NCI-H2227 (cell line): ENCODE results near the gene CDC20.
"Not testable (repeated sequence)": the region's sequence is repeated elsewhere in the genome, so short reads cannot be mapped to it uniquely, and the experiment has no call there.

ENCODE experiments used
- DNase-seq: peaks from one replicate; lab custom pipeline; 2025; ENCODE audit not compliant: unreplicated experiment; lab: John Stamatoyannopoulos, UW

CDC20 gene

DNA sequence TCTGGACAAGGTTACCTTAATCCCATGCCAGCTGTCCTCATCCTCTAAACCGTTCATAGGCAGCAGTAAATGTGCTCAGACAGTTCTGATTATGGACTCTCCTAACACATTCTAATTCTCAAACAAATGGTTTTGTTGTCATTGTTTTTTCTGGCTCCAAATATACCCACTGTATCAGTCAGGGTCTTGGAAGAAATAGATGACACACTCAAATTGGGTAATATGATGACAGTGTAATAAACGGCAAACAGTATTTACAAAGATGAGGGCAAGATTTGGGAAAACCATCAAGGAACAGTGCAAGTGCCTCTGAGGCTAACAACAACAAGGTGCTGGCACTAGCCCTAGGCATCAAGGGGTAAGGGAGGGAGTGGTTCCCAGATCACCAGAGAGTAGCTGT lies 4.3 kb upstream of the CDC20 start:
- no peak for DNase-seq

DNA sequence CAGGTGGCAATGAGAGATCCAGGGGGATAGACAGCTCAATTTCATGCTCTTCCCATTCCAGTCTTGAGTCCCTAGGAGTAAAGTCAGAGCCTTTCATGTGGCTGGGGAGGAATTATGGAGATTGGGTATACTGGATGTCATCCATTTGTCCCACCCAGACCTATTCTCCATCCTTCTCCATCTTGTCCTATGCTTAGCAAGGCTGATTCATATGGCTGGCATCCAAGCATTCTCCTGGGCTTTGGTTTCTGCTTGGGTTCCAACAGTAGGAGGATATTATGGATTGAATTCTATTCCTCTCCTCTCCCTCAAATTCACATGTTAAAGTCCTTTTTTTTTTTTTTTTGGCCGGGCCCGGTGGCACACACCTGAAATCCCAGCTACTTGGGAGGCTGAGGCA lies 3.8 kb upstream of the CDC20 start:
- no peak for DNase-seq

DNA sequence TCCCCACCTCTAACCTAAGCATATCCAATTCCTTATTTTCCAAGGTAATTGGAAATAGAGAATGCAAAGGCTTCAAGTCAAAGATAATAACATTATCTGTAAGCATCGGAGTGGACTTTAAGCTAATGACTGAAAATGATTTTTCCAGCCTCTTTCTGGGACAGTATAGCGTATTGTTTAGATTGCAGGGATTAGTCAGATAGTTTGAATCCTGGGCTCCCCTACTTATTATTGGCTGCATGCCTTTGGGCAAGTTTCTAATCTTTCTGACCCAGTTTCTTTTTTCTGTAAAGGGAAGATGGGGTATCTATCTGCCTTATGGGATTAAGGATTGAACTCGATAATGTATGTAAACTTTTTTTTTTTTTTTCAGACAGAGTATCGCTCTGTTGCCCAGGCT lies 1.5 kb upstream of the CDC20 start:
- no peak for DNase-seq

- DNase-seq: peak; percentile 72
Measured at GRCh38 chr1:43358121-43358745, 548 bp upstream of the CDC20 start.

DNA sequence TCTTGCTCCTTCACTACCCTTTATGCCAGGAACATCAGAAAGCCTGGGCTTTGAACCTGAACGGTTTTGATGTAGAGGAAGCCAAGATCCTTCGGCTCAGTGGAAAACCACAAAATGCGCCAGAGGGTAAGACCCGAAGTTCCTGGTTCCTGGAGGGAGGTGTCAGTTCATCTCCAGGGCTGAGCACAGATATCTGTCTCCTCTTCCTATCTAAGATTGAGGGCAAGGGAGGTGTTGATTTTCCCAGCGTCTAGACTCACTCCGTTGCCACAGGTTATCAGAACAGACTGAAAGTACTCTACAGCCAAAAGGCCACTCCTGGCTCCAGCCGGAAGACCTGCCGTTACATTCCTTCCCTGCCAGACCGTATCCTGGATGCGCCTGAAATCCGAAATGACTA lies 915 bp downstream of the CDC20 start:
- no peak for DNase-seq

DNA sequence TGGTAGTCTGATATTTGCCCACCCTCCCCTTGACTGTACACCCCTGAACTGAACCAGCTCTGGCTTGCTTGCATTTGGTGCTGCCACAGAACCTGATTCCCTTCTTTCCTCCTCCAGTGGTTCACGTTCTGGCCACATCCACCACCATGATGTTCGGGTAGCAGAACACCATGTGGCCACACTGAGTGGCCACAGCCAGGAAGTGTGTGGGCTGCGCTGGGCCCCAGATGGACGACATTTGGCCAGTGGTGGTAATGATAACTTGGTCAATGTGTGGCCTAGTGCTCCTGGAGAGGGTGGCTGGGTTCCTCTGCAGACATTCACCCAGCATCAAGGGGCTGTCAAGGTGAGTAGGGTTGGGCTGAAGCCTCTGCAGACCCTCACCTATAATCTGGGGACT lies 1.8 kb downstream of the CDC20 start:
- DNase-seq: no peak

- DNase-seq: no peak
Measured at GRCh38 chr1:43363283-43363934, 4.6 kb downstream of the CDC20 start.

DNA sequence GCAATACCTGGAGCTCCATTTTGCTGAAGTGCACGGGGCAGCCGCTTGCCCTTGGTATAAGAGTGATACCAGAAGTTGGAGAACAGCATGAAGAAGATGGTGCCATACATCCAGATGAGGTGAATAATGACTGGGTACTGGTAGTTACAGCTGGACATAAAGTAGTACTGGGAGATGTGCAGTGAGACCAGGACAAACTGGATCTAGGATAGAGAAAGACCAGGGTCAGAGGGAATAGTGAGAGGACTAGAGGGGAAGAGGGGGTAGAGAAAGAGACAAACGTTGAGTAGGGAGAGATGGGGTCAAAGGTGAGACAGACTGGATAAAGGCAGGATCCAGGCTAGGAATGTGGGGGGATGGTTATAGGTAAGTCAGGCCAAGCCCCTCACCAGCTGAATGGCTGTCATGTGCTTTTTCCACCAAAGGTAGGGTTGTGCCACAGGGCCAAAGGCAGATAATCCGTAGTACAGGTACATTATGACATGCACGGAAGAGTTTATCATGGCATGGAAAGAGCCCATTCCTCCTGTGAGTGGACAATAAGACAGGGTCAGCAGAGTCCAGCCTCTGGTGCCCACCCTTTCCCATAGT lies 5.2 kb downstream of the CDC20 start:
- no peak for DNase-seq

DNA sequence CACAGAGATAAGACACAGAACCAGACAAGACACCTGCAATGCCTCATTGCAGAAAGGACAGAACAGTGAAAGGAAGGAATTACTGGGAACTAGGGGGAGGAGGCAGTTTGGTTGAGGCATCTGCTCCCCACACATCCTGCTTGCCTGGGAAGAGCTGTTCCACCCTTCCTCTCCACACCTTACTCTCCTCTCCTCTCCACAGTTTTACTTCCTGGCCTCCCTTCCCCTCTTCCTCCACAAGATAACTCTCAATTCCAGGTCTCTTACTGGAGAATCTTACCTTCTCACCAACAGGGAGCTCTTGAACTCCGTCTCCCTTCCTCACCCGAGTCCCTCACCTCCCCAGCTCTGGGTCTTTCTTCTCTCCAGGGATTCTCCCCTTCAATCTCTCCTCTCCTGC lies 6.9 kb downstream of the CDC20 start:
- DNase-seq: no peak

- DNase-seq: peak; percentile 29
Measured at GRCh38 chr1:43366179-43366578, 7.4 kb downstream of the CDC20 start.

- DNase-seq: no peak
Measured at GRCh38 chr1:43366601-43367025, 7.8 kb downstream of the CDC20 start.

- peak; percentile 50 for DNase-seq
Measured at GRCh38 chr1:43367026-43367903, 8.5 kb downstream of the CDC20 start.

DNA sequence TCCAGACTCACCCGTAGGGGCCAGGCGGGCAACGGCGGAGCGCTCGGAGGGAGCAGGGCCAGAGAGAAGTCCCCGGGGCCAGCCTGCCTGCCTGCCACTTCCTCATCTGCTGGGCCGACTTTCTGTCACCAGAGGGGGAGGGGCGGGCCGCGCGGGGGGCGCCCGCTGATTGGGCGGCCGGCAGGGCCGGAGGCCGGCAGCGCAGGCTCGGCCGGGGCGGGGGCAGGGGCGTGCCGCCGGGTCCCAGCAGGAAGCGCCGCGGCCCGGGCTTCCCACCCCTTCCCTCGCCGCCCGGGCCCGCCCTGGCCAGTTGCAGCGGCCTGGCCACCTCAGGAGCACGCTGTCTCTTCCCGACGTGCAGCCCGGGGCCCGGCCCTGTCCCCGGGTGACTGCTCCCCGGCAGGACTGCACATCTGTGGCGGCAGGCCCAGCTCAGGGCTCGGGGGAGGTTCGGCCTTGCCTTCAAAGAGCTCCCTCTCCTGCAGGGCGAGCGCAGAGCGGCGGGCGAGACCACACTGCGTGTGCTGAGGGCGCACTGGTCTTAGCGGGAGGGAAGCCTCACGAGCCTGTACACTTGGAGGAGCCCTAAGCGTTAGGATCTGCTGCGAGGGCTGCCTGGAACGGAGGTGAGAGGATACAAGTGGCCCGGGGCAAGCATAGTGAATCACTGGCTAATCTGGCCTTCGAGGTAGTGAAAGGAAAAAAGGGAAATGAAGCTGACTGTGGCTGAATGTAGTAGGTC lies 9.3 kb downstream of the CDC20 start, which contains the start of gene ELOVL1:
TSS of gene ELOVL1 (minus strand) at position 108 of the 742 bp plus-strand sequence. CDS start 2,402 bp downstream, outside the sequence.
- peak; percentile 91 for DNase-seq

- DNase-seq: no peak
Measured at GRCh38 chr1:43368646-43369020, 9.9 kb downstream of the CDC20 start.

DNA sequence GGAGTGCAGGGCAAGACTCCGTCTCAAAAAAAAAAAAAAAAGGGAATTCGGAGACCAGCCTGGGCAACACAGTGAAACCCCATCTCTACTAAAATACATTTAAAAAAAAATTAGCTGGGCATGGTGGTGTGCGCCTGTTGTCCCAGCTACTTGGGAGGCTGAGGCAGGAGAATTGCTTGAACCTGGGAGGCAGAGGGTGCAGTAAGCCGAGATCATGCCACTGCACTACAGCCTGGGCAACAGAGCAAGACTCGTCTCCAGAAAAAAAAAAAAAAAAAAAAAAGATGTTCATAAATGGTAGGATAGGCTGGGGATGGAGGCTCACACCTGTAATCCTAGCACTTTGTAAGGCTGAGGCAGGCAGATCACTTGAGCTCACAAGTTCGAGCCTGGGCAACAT lies 11.0 kb downstream of the CDC20 start:
- not testable (repeated sequence) for DNase-seq

DNA sequence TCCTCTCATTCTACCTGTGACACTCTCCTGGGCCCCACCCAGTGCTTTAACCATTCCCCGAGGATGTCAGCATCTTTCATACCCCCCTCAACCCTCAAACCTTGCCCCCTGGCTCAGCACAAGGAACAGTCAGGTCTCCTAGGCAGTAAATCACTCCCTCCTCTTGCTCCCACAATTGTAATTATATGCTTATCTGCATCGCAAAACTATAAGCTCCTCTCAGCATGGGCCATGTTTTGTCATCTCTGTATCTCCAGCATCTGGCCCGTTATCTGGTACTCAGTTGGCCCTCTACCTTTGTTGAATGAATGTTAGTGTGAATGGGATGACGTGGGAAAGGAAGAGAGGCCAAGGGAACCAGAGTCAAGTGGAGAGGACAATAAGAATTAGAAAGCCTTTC lies 11.8 kb downstream of the CDC20 start:
- DNase-seq: peak; percentile 16

DNA sequence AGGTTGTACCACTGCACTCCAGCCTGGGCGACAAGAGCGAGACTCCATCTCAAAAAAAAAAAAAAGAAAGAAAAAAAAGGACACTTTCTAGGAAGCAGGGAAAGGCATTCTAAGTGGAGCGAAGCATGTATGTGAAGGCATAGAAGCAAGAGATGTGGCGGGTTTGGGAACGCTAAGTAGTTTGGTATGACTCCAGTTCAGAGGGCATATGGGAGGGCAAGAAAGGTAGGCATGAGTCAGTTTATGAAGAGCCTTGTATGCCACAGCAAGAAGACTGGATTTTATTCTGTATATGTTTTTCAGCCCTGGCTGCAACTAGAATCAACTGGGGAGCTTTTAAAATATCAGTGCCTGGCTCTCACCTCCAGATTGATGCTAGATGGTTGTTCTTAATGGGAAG lies 13.4 kb downstream of the CDC20 start:
- no peak for DNase-seq

DNA sequence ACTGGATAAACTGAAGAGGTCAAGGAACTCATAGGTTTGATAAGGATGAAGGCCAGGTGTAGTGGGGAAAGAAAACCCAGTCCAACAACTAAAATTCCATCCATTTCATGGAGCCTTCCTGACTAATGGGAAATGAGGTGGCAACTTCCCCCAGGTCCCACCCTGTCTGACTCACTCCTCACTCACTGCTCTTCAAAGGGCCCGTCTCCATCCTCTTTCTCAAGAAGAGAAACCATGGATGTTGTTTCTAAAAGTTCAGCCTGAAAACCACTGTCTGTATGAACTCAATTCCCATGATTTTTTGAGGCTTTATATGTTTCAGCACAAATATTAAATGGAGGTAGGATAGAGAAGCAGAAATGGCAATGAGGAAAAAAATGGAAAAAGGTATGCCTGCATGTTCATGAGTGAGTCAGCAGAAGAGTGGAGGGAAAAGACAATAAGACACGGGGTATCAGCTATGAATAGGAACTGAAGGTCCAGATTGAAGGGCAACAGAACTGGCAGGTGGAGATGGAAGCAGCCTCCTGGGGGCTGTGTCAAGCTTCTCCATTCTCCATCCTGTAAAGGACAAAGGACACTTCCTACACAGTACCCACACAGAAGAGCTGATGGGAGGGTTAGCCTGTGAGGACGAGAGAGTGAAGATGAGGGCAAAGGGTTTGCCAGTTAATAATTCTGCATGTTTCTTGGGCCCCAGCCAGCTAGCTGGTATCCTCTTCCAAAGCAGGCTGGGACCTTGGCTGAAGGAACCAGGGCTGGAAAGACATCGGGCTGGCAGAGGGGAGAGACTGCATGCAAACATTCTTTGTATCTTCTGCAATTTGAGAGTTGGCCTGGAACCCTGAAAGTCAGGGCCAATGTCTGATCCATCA lies 14.5 kb downstream of the CDC20 start:
- no peak for DNase-seq

- no peak for DNase-seq
Measured at GRCh38 chr1:43376723-43377235, 18.0 kb downstream of the CDC20 start.

DNA sequence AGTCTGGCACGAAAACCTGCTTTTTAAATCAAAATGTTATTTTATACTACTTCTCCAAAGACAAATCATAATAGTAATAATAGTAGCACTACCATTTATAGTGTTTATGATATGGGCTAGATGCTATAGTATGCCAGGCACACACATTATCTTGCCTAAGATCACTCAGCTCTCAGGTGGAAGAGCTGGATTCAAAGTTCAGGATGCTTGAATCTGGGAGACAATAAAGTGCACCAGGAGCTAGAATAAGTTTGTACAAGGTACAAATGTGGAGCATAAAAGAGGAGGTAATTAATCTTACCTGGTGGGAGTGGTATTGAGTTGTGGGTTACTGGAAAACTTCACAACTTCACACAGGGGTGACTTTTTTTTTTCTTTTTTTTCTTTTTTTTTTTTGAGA lies 19.1 kb downstream of the CDC20 start:
- DNase-seq: no peak
